Fibroblast of lung (primary cell): ENCODE data around the gene LARP4B.

Experiments
- EZH2 ChIP-seq: IDR thresholded peaks from 2 replicates; pipeline ENCODE4 v1.5.1; 2012; ENCODE audit warnings: low read length, control low read depth, mild to moderate bottlenecking; ENCODE audit errors: missing control alignments
- TF ChIP-seq, protein P1 (sequence below), 2 donors: IDR thresholded peaks in 1 of 2; conservative IDR thresholded peaks in 1 of 2; 1 replicate in 1 of 2; 2 replicates in 1 of 2; pipeline ENCODE4 v1.5.1; 2011 to 2012; ENCODE audit warnings: low read length in 2 of 2, control low read depth in 1 of 2, inconsistent platforms in 1 of 2, low read depth in 1 of 2, mild to moderate bottlenecking in 1 of 2

- TF ChIP-seq, protein P1, sequence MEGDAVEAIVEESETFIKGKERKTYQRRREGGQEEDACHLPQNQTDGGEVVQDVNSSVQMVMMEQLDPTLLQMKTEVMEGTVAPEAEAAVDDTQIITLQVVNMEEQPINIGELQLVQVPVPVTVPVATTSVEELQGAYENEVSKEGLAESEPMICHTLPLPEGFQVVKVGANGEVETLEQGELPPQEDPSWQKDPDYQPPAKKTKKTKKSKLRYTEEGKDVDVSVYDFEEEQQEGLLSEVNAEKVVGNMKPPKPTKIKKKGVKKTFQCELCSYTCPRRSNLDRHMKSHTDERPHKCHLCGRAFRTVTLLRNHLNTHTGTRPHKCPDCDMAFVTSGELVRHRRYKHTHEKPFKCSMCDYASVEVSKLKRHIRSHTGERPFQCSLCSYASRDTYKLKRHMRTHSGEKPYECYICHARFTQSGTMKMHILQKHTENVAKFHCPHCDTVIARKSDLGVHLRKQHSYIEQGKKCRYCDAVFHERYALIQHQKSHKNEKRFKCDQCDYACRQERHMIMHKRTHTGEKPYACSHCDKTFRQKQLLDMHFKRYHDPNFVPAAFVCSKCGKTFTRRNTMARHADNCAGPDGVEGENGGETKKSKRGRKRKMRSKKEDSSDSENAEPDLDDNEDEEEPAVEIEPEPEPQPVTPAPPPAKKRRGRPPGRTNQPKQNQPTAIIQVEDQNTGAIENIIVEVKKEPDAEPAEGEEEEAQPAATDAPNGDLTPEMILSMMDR (conservative IDR thresholded peaks at IDR 0.05 in 1 of 2, IDR thresholded peaks at IDR 0.05 in 1 of 2; ENCODE audit: low read depth in 1 of 2, low read length in 2 of 2): no peak
- no peak for TF ChIP-seq EZH2
These were observed 5.3 kb downstream of the LARP4B start for GRCh38 chr10:926075-926698.
